NB4 (cell line): ENCODE measurements around the gene INPP5A.

Source experiments
- CTCF ChIP-seq: IDR thresholded peaks from one replicate; pipeline ENCODE4 v1.5.1; 2012; ENCODE audit warnings: low read depth, low read length
- MAX ChIP-seq: IDR thresholded peaks from 2 replicates; pipeline ENCODE4 v1.6.1; 2011; ENCODE audit warnings: low read depth, low read length

- no peak for TF ChIP-seq CTCF
- TF ChIP-seq MAX: no peak
Measured at GRCh38 chr10:132632091-132632561, 94.5 kb downstream of the INPP5A start.
